Stimulated activated naive B cell treated with anti-CD40 and anti-IgM and Interleukin-4, amounts not matched to agents 10 μg/mL and 1 μg/mL and 100 μg/mL, for 72 hours (primary cell): ENCODE results near the gene DCST1.
"Not testable (repeated sequence)": the region's sequence is repeated elsewhere in the genome, so short reads cannot be mapped to it uniquely, and the experiment has no call there.

Source experiments
- ATAC-seq, 2 donors: fragments of 150-1000 bp; cut with Tn5 transposase; replicated peaks; 2 replicates each; pipeline ENCODE4 v1.10.0; 2021; ENCODE audit warnings: moderate library complexity in 1 of 2
- DNase-seq: peaks from one replicate; pipeline ENCODE4 v3.0.0; 2021
- H3K27ac Mint-ChIP-seq: one replicate; pipeline ENCODE4 v1.8.0; 2022; ENCODE audit warnings: mild to moderate bottlenecking, mixed read lengths
- H3K27me3 Mint-ChIP-seq, 2 donors: one replicate each; pipeline ENCODE4 v1.8.0; 2022; ENCODE audit warnings: mixed read lengths in 2 of 2
- H3K36me3 Mint-ChIP-seq, 2 donors: one replicate each; pipeline ENCODE4 v1.8.0; 2022; ENCODE audit warnings: mixed read lengths in 2 of 2, mild to moderate bottlenecking in 1 of 2
- H3K4me1 Mint-ChIP-seq, 2 donors: one replicate each; pipeline ENCODE4 v1.8.0; 2022; ENCODE audit warnings: mixed read lengths in 2 of 2, mild to moderate bottlenecking in 1 of 2
- H3K4me3 Mint-ChIP-seq, 2 donors: one replicate each; pipeline ENCODE4 v1.8.0; 2022; ENCODE audit warnings: mild to moderate bottlenecking in 2 of 2, mixed read lengths in 2 of 2, moderate library complexity in 1 of 2
- H3K9me3 Mint-ChIP-seq, 2 donors: one replicate each; pipeline ENCODE4 v1.8.0; 2022; ENCODE audit warnings: mixed read lengths in 2 of 2, mild to moderate bottlenecking in 1 of 2

Gene DCST1

GRCh38 chr1:155033524-155033923 lies at the start of gene DCST1, which contains the start of gene DCST2:
Gene DCST1, plus strand, starts transcription at chr1:155033824. Its CDS starts 213 bp downstream, at chr1:155034037.
Gene DCST2, minus strand, starts transcription at chr1:155033781. Its CDS starts 80 bp downstream, at chr1:155033701.
- peaks cover 6 to 20% of the 10 kb centered on the region in 2 donors for H3K27me3 Mint-ChIP-seq
- H3K27ac Mint-ChIP-seq: no peak within 1 kb of the TSS

GRCh38 chr1:154986736-154987135 lies 46.9 kb upstream of the DCST1 start:
- ATAC-seq, H3K27me3 Mint-ChIP-seq, DNase-seq, H3K9me3 Mint-ChIP-seq, H3K4me3 Mint-ChIP-seq, H3K27ac Mint-ChIP-seq: not testable (repeated sequence)
- H3K4me1 Mint-ChIP-seq: peaks cover 17 to 34% of the 10 kb centered on the region in 2 donors
- H3K36me3 Mint-ChIP-seq: peaks cover 35 to 36% of the 10 kb centered on the region in 2 donors

More at GRCh38 chr1:155033524-155033923, at the start of gene DCST1, which contains the start of gene DCST2:
- Mint-ChIP-seq H3K36me3 (no peaks in the 10 kb centered on the region), H3K4me1 (no peaks in the 10 kb centered on the region), H3K9me3 (no peaks in the 10 kb centered on the region), H3K4me3 (no peak within 1 kb of the TSS)
- DNase-seq: no peak
- no peak for ATAC-seq

- ATAC-seq (no peak), DNase-seq (no peak)
- H3K9me3 Mint-ChIP-seq: no peaks in the 10 kb centered on the region
- peaks cover 35 to 37% of the 10 kb centered on the region in 2 donors for H3K36me3 Mint-ChIP-seq
- H3K27me3 Mint-ChIP-seq: no peaks in the 10 kb centered on the region
- H3K27ac Mint-ChIP-seq: no peak overlapping the region
- H3K4me3 Mint-ChIP-seq: no peak overlapping the region
- H3K4me1 Mint-ChIP-seq: peaks cover 18 to 34% of the 10 kb centered on the region in 2 donors
Observed at GRCh38 chr1:154987326-154987725, 46.3 kb upstream of the DCST1 start.

- H3K9me3 Mint-ChIP-seq: no peaks in the 10 kb centered on the region
- no peak overlapping the region for H3K4me3 Mint-ChIP-seq
- peaks cover 19 to 34% of the 10 kb centered on the region in 2 donors for H3K4me1 Mint-ChIP-seq
- ATAC-seq: no peak
- H3K27ac Mint-ChIP-seq: no peak overlapping the region
- H3K36me3 Mint-ChIP-seq: peaks cover 38 to 42% of the 10 kb centered on the region in 2 donors
- no peaks in the 10 kb centered on the region for H3K27me3 Mint-ChIP-seq
- no peak for DNase-seq
Observed at GRCh38 chr1:154988058-154988954, 45.3 kb upstream of the DCST1 start.

GRCh38 chr1:154989195-154989860 lies 44.3 kb upstream of the DCST1 start:
- Mint-ChIP-seq H3K27ac (no peak overlapping the region), H3K4me3 (no peak overlapping the region), H3K27me3 (no peaks in the 10 kb centered on the region), H3K36me3 (peaks cover 36 to 42% of the 10 kb centered on the region in 2 donors), H3K9me3 (no peaks in the 10 kb centered on the region), H3K4me1 (peaks cover 16 to 32% of the 10 kb centered on the region in 2 donors)
- ATAC-seq (no peak), DNase-seq (no peak)

- Mint-ChIP-seq H3K36me3 (peaks cover 36 to 42% of the 10 kb centered on the region in 2 donors), H3K9me3 (no peaks in the 10 kb centered on the region), H3K27ac (no peak overlapping the region), H3K27me3 (no peaks in the 10 kb centered on the region), H3K4me1 (peaks cover 23 to 38% of the 10 kb centered on the region in 2 donors), H3K4me3 (no peak overlapping the region)
- ATAC-seq: no peak
- DNase-seq: no peak
Observed at GRCh38 chr1:154990276-154990675, 43.3 kb upstream of the DCST1 start.

- ATAC-seq (no peak), DNase-seq (no peak)
- Mint-ChIP-seq H3K27ac (no peak overlapping the region), H3K9me3 (no peaks in the 10 kb centered on the region), H3K4me1 (peaks cover 33 to 56% of the 10 kb centered on the region in 2 donors), H3K27me3 (no peaks in the 10 kb centered on the region), H3K4me3 (no peak overlapping the region), H3K36me3 (peaks cover 31 to 34% of the 10 kb centered on the region in 2 donors)
Observed at GRCh38 chr1:154992721-154993571, 40.7 kb upstream of the DCST1 start.

- Mint-ChIP-seq H3K4me1 (peaks cover 33 to 54% of the 10 kb centered on the region in 2 donors), H3K27ac (peak within 1 kb of the TSS; percentile 37), H3K4me3 (no peak within 1 kb of the TSS), H3K36me3 (peaks cover 23 to 27% of the 10 kb centered on the region in 2 donors), H3K9me3 (no peaks in the 10 kb centered on the region), H3K27me3 (no peaks in the 10 kb centered on the region)
- DNase-seq (no peak), ATAC-seq (no peak)
Observed at GRCh38 chr1:154993572-154994268, 39.9 kb upstream of the DCST1 start, which contains the start of gene LENEP. Gene LENEP, plus strand, starts transcription at chr1:154993586. Its CDS starts 22 bp downstream, at chr1:154993608.

GRCh38 chr1:154994269-154994587 lies 39.4 kb upstream of the DCST1 start:
- ATAC-seq: no peak
- Mint-ChIP-seq H3K4me3 (no peak overlapping the region), H3K9me3 (no peaks in the 10 kb centered on the region), H3K4me1 (peaks cover 33 to 54% of the 10 kb centered on the region in 2 donors), H3K36me3 (peaks cover 19 to 22% of the 10 kb centered on the region in 2 donors), H3K27ac (peak overlapping the region; percentile 37), H3K27me3 (no peaks in the 10 kb centered on the region)
- no peak for DNase-seq

- Mint-ChIP-seq H3K27ac (no peak overlapping the region), H3K4me1 (peaks cover 32 to 52% of the 10 kb centered on the region in 2 donors), H3K36me3 (peaks cover 16 to 19% of the 10 kb centered on the region in 2 donors), H3K4me3 (no peak overlapping the region), H3K27me3 (no peaks in the 10 kb centered on the region), H3K9me3 (no peaks in the 10 kb centered on the region)
- ATAC-seq (no peak), DNase-seq (no peak)
Observed at GRCh38 chr1:154994591-154994990, 39.0 kb upstream of the DCST1 start.

- H3K9me3 Mint-ChIP-seq, H3K27ac Mint-ChIP-seq, ATAC-seq, DNase-seq, H3K4me3 Mint-ChIP-seq, H3K27me3 Mint-ChIP-seq: not testable (repeated sequence)
- H3K4me1 Mint-ChIP-seq: peaks cover 33 to 54% of the 10 kb centered on the region in 2 donors
- H3K36me3 Mint-ChIP-seq: peaks cover 9 to 11% of the 10 kb centered on the region in 2 donors
Observed at GRCh38 chr1:154995301-154995983, 38.2 kb upstream of the DCST1 start.

- H3K27ac Mint-ChIP-seq: no peak overlapping the region
- ATAC-seq: no peak
- H3K27me3 Mint-ChIP-seq: no peaks in the 10 kb centered on the region
- H3K4me1 Mint-ChIP-seq: peaks cover 33 to 58% of the 10 kb centered on the region in 2 donors
- H3K9me3 Mint-ChIP-seq: no peaks in the 10 kb centered on the region
- peaks cover 3 to 6% of the 10 kb centered on the region in 2 donors for H3K36me3 Mint-ChIP-seq
- no peak for DNase-seq
- peak overlapping the region in 1 of 2 donors; percentile 15 for H3K4me3 Mint-ChIP-seq
Observed at GRCh38 chr1:154996966-154997701, 36.5 kb upstream of the DCST1 start.
